ENCODE measurements around the gene PRPF8.

Gene PRPF8
- 360 to 491 (median 408) reads per million in 3 donors for total RNA-seq

GRCh38 chr17:1684378-1685189 lies at the start of gene PRPF8:
Gene PRPF8 (minus strand): TSS chr17:1684867. CDS start chr17:1684571, 296 bp downstream.
- Histone ChIP-seq H3K4me1 (ENCODE audit: control insufficient read depth, insufficient read depth, low read length, poor library complexity, severe bottlenecking) (peaks cover 17% of the 10 kb centered on the region), H3K36me3 (ENCODE audit: control insufficient read depth, insufficient read depth, low read length) (peaks cover 31% of the 10 kb centered on the region), H3K27me3 (replicated peaks; ENCODE audit: control insufficient read depth, insufficient read depth, low read length, poor library complexity, severe bottlenecking) (no peaks in the 10 kb centered on the region), H3K9me3 (ENCODE audit: control insufficient read depth, low read length) (no peaks in the 10 kb centered on the region), H3K4me3 (ENCODE audit: insufficient read depth, low read depth, low read length, poor library complexity, severe bottlenecking) (peak within 1 kb of the TSS; percentile 93), H3K27ac (ENCODE audit: insufficient read depth, low read length, poor library complexity, severe bottlenecking) (peak within 1 kb of the TSS; percentile 96)
- peak; percentile 95 to 97 (median 97) for DNase-seq

- H3K4me3 ChIP-seq (ENCODE audit: insufficient read depth, low read depth, low read length, poor library complexity, severe bottlenecking), result no peak overlapping the region
- H3K27me3 ChIP-seq (replicated peaks; ENCODE audit: control insufficient read depth, insufficient read depth, low read length, poor library complexity, severe bottlenecking), result no peaks in the 10 kb centered on the region
- H3K4me1 ChIP-seq (ENCODE audit: control insufficient read depth, insufficient read depth, low read length, poor library complexity, severe bottlenecking), result no peaks in the 10 kb centered on the region
- no peak overlapping the region for H3K27ac ChIP-seq (ENCODE audit: insufficient read depth, low read length, poor library complexity, severe bottlenecking)
- H3K36me3 ChIP-seq (ENCODE audit: control insufficient read depth, insufficient read depth, low read length), result peaks cover 45% of the 10 kb centered on the region
- H3K9me3 ChIP-seq (ENCODE audit: control insufficient read depth, low read length), result no peaks in the 10 kb centered on the region
- DNase-seq, result no peak
Observed at GRCh38 chr17:1733759-1734158, 49.1 kb upstream of the PRPF8 start.

GRCh38 chr17:1732833-1733321 lies 48.2 kb upstream of the PRPF8 start:
- no peaks in the 10 kb centered on the region for H3K27me3 ChIP-seq (replicated peaks; ENCODE audit: control insufficient read depth, insufficient read depth, low read length, poor library complexity, severe bottlenecking)
- H3K4me3 ChIP-seq (ENCODE audit: insufficient read depth, low read depth, low read length, poor library complexity, severe bottlenecking), result no peak overlapping the region
- no peak for DNase-seq
- peaks cover 5% of the 10 kb centered on the region for H3K4me1 ChIP-seq (ENCODE audit: control insufficient read depth, insufficient read depth, low read length, poor library complexity, severe bottlenecking)
- peaks cover 51% of the 10 kb centered on the region for H3K36me3 ChIP-seq (ENCODE audit: control insufficient read depth, insufficient read depth, low read length)
- H3K27ac ChIP-seq (ENCODE audit: insufficient read depth, low read length, poor library complexity, severe bottlenecking), result no peak overlapping the region
- H3K9me3 ChIP-seq (ENCODE audit: control insufficient read depth, low read length), result no peaks in the 10 kb centered on the region

- H3K9me3 ChIP-seq (ENCODE audit: control insufficient read depth, low read length), result no peaks in the 10 kb centered on the region
- H3K4me3 ChIP-seq (ENCODE audit: insufficient read depth, low read depth, low read length, poor library complexity, severe bottlenecking), result no peak overlapping the region
- H3K27ac ChIP-seq (ENCODE audit: insufficient read depth, low read length, poor library complexity, severe bottlenecking), result no peak overlapping the region
- H3K4me1 ChIP-seq (ENCODE audit: control insufficient read depth, insufficient read depth, low read length, poor library complexity, severe bottlenecking), result peaks cover 8% of the 10 kb centered on the region
- no peaks in the 10 kb centered on the region for H3K27me3 ChIP-seq (replicated peaks; ENCODE audit: control insufficient read depth, insufficient read depth, low read length, poor library complexity, severe bottlenecking)
- no peak for DNase-seq
- H3K36me3 ChIP-seq (ENCODE audit: control insufficient read depth, insufficient read depth, low read length), result peaks cover 51% of the 10 kb centered on the region
Observed at GRCh38 chr17:1732241-1732832, 47.7 kb upstream of the PRPF8 start.

- no peak for DNase-seq
- peaks cover 8% of the 10 kb centered on the region for H3K4me1 ChIP-seq (ENCODE audit: control insufficient read depth, insufficient read depth, low read length, poor library complexity, severe bottlenecking)
- H3K4me3 ChIP-seq (ENCODE audit: insufficient read depth, low read depth, low read length, poor library complexity, severe bottlenecking), result no peak overlapping the region
- no peaks in the 10 kb centered on the region for H3K9me3 ChIP-seq (ENCODE audit: control insufficient read depth, low read length)
- H3K27ac ChIP-seq (ENCODE audit: insufficient read depth, low read length, poor library complexity, severe bottlenecking), result no peak overlapping the region
- H3K27me3 ChIP-seq (replicated peaks; ENCODE audit: control insufficient read depth, insufficient read depth, low read length, poor library complexity, severe bottlenecking), result no peaks in the 10 kb centered on the region
- peaks cover 52% of the 10 kb centered on the region for H3K36me3 ChIP-seq (ENCODE audit: control insufficient read depth, insufficient read depth, low read length)
Observed at GRCh38 chr17:1731194-1731506, 46.5 kb upstream of the PRPF8 start.

DNA sequence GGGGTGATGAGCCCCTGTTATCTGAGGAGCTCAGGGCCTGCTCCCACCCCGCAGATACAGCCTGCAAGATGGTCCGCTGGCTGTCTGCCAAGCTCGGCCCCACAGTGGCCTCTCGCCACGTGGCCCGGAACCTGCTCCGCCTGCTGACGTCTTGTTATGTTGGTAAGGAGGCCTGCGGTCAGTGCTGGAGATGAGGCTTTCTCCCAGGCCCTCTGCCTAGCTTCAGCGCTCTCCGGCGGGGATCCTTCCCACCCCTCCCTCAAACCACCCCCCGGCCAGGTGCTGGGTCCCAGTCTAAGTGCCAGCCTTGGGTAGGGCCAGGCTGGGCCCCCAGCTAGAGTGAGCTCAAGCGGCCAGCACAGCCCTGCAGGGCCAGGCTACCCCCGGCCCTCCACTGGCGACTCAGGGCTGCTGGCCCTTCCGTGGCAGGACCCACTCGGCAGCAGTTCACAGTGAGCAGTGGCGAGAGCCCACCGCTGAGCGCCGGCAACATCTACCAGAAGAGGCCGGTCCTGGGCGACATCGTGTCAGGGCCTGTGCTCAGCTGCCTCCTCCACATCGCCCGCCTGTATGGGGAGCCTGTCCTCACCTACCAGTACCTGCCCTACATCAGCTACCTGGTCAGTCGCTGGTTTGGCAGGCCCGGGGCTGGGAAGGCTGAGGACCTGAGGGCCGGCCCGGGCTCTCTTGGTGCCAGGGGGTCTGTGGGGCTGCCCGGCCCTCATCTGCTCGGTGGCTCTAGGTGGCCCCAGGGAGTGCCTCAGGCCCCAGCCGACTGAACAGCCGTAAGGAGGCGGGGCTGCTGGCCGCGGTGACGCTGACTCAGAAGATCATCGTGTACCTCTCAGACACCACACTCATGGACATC lies 45.9 kb upstream of the PRPF8 start:
- H3K27ac ChIP-seq (ENCODE audit: insufficient read depth, low read length, poor library complexity, severe bottlenecking), result no peak overlapping the region
- H3K4me3 ChIP-seq (ENCODE audit: insufficient read depth, low read depth, low read length, poor library complexity, severe bottlenecking), result no peak overlapping the region
- DNase-seq, result no peak
- H3K9me3 ChIP-seq (ENCODE audit: control insufficient read depth, low read length), result no peaks in the 10 kb centered on the region
- peaks cover 13% of the 10 kb centered on the region for H3K4me1 ChIP-seq (ENCODE audit: control insufficient read depth, insufficient read depth, low read length, poor library complexity, severe bottlenecking)
- H3K27me3 ChIP-seq (replicated peaks; ENCODE audit: control insufficient read depth, insufficient read depth, low read length, poor library complexity, severe bottlenecking), result no peaks in the 10 kb centered on the region
- peaks cover 55% of the 10 kb centered on the region for H3K36me3 ChIP-seq (ENCODE audit: control insufficient read depth, insufficient read depth, low read length)

GRCh38 chr17:1729966-1730325 lies 45.3 kb upstream of the PRPF8 start:
- no peak overlapping the region for H3K4me3 ChIP-seq (ENCODE audit: insufficient read depth, low read depth, low read length, poor library complexity, severe bottlenecking)
- no peak for DNase-seq
- no peaks in the 10 kb centered on the region for H3K27me3 ChIP-seq (replicated peaks; ENCODE audit: control insufficient read depth, insufficient read depth, low read length, poor library complexity, severe bottlenecking)
- H3K4me1 ChIP-seq (ENCODE audit: control insufficient read depth, insufficient read depth, low read length, poor library complexity, severe bottlenecking), result peaks cover 19% of the 10 kb centered on the region
- no peaks in the 10 kb centered on the region for H3K9me3 ChIP-seq (ENCODE audit: control insufficient read depth, low read length)
- no peak overlapping the region for H3K27ac ChIP-seq (ENCODE audit: insufficient read depth, low read length, poor library complexity, severe bottlenecking)
- H3K36me3 ChIP-seq (ENCODE audit: control insufficient read depth, insufficient read depth, low read length), result peaks cover 55% of the 10 kb centered on the region

GRCh38 chr17:1727876-1728630 lies 43.4 kb upstream of the PRPF8 start:
- peaks cover 30% of the 10 kb centered on the region for H3K4me1 ChIP-seq (ENCODE audit: control insufficient read depth, insufficient read depth, low read length, poor library complexity, severe bottlenecking)
- no peaks in the 10 kb centered on the region for H3K27me3 ChIP-seq (replicated peaks; ENCODE audit: control insufficient read depth, insufficient read depth, low read length, poor library complexity, severe bottlenecking)
- no peaks in the 10 kb centered on the region for H3K9me3 ChIP-seq (ENCODE audit: control insufficient read depth, low read length)
- DNase-seq, result no peak
- H3K4me3 ChIP-seq (ENCODE audit: insufficient read depth, low read depth, low read length, poor library complexity, severe bottlenecking), result no peak overlapping the region
- H3K36me3 ChIP-seq (ENCODE audit: control insufficient read depth, insufficient read depth, low read length), result peaks cover 44% of the 10 kb centered on the region
- no peak overlapping the region for H3K27ac ChIP-seq (ENCODE audit: insufficient read depth, low read length, poor library complexity, severe bottlenecking)

DNA sequence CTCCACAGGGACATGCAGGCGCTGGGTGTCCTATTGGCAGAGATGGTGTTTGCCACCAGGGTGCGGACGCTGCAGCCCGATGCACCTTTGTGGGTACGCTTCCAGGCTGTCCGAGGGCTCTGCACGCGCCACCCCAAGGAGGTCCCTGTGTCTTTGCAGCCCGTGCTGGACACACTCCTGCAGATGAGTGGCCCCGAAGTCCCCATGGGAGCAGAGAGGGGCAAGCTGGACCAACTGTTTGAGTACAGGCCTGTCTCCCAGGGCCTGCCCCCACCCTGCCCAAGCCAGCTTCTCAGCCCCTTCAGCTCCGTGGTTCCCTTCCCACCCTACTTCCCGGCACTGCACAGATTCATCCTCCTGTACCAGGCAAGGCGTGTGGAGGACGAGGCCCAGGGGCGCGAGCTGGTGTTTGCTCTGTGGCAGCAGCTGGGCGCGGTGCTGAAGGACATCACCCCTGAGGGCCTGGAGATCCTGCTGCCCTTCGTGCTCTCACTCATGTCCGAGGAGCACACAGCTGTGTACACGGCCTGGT lies 42.7 kb upstream of the PRPF8 start:
- Histone ChIP-seq H3K9me3 (ENCODE audit: control insufficient read depth, low read length) (no peaks in the 10 kb centered on the region), H3K27ac (ENCODE audit: insufficient read depth, low read length, poor library complexity, severe bottlenecking) (no peak overlapping the region), H3K4me3 (ENCODE audit: insufficient read depth, low read depth, low read length, poor library complexity, severe bottlenecking) (no peak overlapping the region), H3K4me1 (ENCODE audit: control insufficient read depth, insufficient read depth, low read length, poor library complexity, severe bottlenecking) (peaks cover 35% of the 10 kb centered on the region), H3K27me3 (replicated peaks; ENCODE audit: control insufficient read depth, insufficient read depth, low read length, poor library complexity, severe bottlenecking) (no peaks in the 10 kb centered on the region), H3K36me3 (ENCODE audit: control insufficient read depth, insufficient read depth, low read length) (peaks cover 38% of the 10 kb centered on the region)
- no peak for DNase-seq

Measured in effector memory CD4-positive, alpha-beta T cell (primary cell).